ENCODE results near the gene LAT. TPM values are rescaled to one million over a fixed set of nuclear protein-coding genes. Genes with fewer than 3 reads are reported as not detected.

The LAT gene
- polyA plus RNA-seq, 1 of the 3 experiments (the other 2 are of a cell fraction): 8.0 TPM

DNA sequence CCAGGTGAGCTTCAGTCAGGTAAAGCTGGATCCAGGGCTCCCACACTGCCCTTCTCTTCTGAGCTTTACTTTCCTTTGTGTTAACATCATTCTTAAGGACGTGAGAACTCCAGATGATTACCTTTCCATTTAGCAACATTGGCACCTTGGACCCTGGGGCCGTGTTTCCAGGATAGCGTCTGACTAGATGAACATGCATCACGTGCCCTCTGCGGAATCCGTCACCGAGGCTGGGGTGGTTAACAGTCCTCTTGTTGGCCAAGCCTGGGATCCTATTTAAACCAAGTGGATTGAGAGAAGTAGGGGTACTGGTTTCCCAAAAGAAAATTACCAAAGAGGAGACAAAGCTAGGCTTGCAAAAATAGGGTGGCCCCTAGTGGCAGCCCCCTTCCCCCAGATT, 3.9 kb upstream of the LAT start:
- Histone ChIP-seq H4K20me1 (ENCODE audit: insufficient read depth) (no peaks in the 10 kb centered on the region), H3K9me3 (no peaks in the 10 kb centered on the region), H3K9me2 (no peaks in the 10 kb centered on the region), H3K4me1 (ENCODE audit: control insufficient read depth in 1 of 2, insufficient read depth in 2 of 2, low read depth in 1 of 2, low read length in 1 of 2) (no peaks in the 10 kb centered on the region), H3K36me3 (replicated peaks in 1 of 2; ENCODE audit: control insufficient read depth in 1 of 2, insufficient read depth in 2 of 2, low read length in 1 of 2) (peaks cover 10 to 16% of the 10 kb centered on the region in 2 experiments), H2AFZ (ENCODE audit: low read depth) (no peak overlapping the region), H3K27ac (ENCODE audit: low read depth in 2 of 2, low read length in 1 of 2) (no peak overlapping the region), H3K27me3 (ENCODE audit: insufficient read depth) (no peaks in the 10 kb centered on the region), H3K4me3 (ENCODE audit: low read depth in 2 of 2, low read length in 1 of 2) (no peak overlapping the region), H3K9ac (no peak overlapping the region), H3F3A (replicated peaks; ENCODE audit: insufficient read depth) (no peaks in the 10 kb centered on the region), H3K79me2 (ENCODE audit: insufficient read depth) (peaks cover 15% of the 10 kb centered on the region), H3K4me2 (no peak overlapping the region)
- TF ChIP-seq, protein P1, sequence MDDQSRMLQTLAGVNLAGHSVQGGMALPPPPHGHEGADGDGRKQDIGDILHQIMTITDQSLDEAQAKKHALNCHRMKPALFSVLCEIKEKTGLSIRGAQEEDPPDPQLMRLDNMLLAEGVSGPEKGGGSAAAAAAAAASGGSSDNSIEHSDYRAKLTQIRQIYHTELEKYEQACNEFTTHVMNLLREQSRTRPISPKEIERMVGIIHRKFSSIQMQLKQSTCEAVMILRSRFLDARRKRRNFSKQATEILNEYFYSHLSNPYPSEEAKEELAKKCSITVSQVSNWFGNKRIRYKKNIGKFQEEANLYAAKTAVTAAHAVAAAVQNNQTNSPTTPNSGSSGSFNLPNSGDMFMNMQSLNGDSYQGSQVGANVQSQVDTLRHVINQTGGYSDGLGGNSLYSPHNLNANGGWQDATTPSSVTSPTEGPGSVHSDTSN (IDR thresholded peaks at IDR 0.05): no peak
- no peak for TF ChIP-seq TCF12 (IDR thresholded peaks at IDR 0.05)
- TF ChIP-seq MEF2A (IDR thresholded peaks at IDR 0.05; ENCODE audit: borderline replicate concordance, low read depth): no peak
- TF ChIP-seq, protein P2, sequence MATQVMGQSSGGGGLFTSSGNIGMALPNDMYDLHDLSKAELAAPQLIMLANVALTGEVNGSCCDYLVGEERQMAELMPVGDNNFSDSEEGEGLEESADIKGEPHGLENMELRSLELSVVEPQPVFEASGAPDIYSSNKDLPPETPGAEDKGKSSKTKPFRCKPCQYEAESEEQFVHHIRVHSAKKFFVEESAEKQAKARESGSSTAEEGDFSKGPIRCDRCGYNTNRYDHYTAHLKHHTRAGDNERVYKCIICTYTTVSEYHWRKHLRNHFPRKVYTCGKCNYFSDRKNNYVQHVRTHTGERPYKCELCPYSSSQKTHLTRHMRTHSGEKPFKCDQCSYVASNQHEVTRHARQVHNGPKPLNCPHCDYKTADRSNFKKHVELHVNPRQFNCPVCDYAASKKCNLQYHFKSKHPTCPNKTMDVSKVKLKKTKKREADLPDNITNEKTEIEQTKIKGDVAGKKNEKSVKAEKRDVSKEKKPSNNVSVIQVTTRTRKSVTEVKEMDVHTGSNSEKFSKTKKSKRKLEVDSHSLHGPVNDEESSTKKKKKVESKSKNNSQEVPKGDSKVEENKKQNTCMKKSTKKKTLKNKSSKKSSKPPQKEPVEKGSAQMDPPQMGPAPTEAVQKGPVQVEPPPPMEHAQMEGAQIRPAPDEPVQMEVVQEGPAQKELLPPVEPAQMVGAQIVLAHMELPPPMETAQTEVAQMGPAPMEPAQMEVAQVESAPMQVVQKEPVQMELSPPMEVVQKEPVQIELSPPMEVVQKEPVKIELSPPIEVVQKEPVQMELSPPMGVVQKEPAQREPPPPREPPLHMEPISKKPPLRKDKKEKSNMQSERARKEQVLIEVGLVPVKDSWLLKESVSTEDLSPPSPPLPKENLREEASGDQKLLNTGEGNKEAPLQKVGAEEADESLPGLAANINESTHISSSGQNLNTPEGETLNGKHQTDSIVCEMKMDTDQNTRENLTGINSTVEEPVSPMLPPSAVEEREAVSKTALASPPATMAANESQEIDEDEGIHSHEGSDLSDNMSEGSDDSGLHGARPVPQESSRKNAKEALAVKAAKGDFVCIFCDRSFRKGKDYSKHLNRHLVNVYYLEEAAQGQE (IDR thresholded peaks at IDR 0.05; ENCODE audit: low read depth, low read length): no peak
- no peak for TF ChIP-seq CTCF (IDR thresholded peaks at IDR 0.05)
- no peak for TF ChIP-seq SIN3A (IDR thresholded peaks at IDR 0.05; ENCODE audit: borderline replicate concordance, low read depth, low read length)
- no peak for TF ChIP-seq CHD2 (IDR thresholded peaks at IDR 0.05; ENCODE audit: low read length, partially characterized antibody)
- TF ChIP-seq ELF1 (IDR thresholded peaks at IDR 0.05): no peak
- TF ChIP-seq FOXJ3 (CRISPR knock-in tag; IDR thresholded peaks at IDR 0.05): no peak
- no peak for TF ChIP-seq JUND (IDR thresholded peaks at IDR 0.05)
- no peak for TF ChIP-seq NFIC (IDR thresholded peaks at IDR 0.05; ENCODE audit: borderline replicate concordance)
- no peak for TF ChIP-seq GATA2 (CRISPR knock-in tag; IDR thresholded peaks at IDR 0.05)
- TF ChIP-seq RXRA (IDR thresholded peaks at IDR 0.05; ENCODE audit: borderline replicate concordance, low read depth): no peak
- TF ChIP-seq EP300 (IDR thresholded peaks at IDR 0.05; ENCODE audit: borderline replicate concordance in 1 of 2, low read depth in 1 of 2, low read length in 1 of 2): no peak
- no peak for TF ChIP-seq MXI1 (IDR thresholded peaks at IDR 0.05; ENCODE audit: low read depth, low read length)
- TF ChIP-seq RCOR1 (IDR thresholded peaks at IDR 0.05; ENCODE audit: low read length): no peak
- TF ChIP-seq USF1 (IDR thresholded peaks at IDR 0.05; ENCODE audit: borderline replicate concordance, low read depth): no peak
- TF ChIP-seq, protein P3, sequence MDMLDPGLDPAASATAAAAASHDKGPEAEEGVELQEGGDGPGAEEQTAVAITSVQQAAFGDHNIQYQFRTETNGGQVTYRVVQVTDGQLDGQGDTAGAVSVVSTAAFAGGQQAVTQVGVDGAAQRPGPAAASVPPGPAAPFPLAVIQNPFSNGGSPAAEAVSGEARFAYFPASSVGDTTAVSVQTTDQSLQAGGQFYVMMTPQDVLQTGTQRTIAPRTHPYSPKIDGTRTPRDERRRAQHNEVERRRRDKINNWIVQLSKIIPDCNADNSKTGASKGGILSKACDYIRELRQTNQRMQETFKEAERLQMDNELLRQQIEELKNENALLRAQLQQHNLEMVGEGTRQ (IDR thresholded peaks at IDR 0.05; ENCODE audit: borderline replicate concordance, low read depth, low read length): no peak
- TF ChIP-seq POLR2AphosphoS5 (IDR thresholded peaks at IDR 0.05; ENCODE audit: low read depth, low read length): no peak
- no peak for TF ChIP-seq EZH2phosphoT487 (IDR thresholded peaks at IDR 0.05; ENCODE audit: borderline replicate concordance, low read depth)
- ChIA-PET POLR2A (no interaction called here), CTCF (no interaction called here)
- DNase-seq: no peak
- 96% methylated on average over 7 of the region's 7 CpGs for WGBS (ENCODE audit: low lambda C conversion rate)
